SK-MEL-5 (cell line): ENCODE results near the gene ELOVL6. TPM values are rescaled to one million over a fixed set of nuclear protein-coding genes. Genes with fewer than 3 reads are reported as not detected.
A peak's percentile ranks its signal among the peaks of the same experiment; 100 is the strongest.
"Not testable (repeated sequence)": the region's sequence is repeated elsewhere in the genome, so short reads cannot be mapped to it uniquely, and the experiment has no call there.

ENCODE experiments used
- DNase-seq: peaks from one replicate; pipeline ENCODE4 v3.0.0-alpha.2; 2016; ENCODE audit warnings: low read depth, low spot score
- in situ Hi-C: cut with HindIII; loops from 2 replicates; pipeline ENCODE4 v1.10.0; 2016; ENCODE audit warnings: low sequenced_read_pairs, high pct_unique_total_duplicates, low pct_unique_long_range_greater_than_20kb
- total RNA-seq: library from RNA; depleted of rRNA; stranded (reverse); fragments of >200 nt; shearing (Covaris generic); gene quantifications from 2 replicates; pipeline ENCODE4 v1.2.3, GENCODE V29; 2014

Gene ELOVL6
- total RNA-seq, 1 experiment from 2014 or later, result 7.8 TPM

DNA sequence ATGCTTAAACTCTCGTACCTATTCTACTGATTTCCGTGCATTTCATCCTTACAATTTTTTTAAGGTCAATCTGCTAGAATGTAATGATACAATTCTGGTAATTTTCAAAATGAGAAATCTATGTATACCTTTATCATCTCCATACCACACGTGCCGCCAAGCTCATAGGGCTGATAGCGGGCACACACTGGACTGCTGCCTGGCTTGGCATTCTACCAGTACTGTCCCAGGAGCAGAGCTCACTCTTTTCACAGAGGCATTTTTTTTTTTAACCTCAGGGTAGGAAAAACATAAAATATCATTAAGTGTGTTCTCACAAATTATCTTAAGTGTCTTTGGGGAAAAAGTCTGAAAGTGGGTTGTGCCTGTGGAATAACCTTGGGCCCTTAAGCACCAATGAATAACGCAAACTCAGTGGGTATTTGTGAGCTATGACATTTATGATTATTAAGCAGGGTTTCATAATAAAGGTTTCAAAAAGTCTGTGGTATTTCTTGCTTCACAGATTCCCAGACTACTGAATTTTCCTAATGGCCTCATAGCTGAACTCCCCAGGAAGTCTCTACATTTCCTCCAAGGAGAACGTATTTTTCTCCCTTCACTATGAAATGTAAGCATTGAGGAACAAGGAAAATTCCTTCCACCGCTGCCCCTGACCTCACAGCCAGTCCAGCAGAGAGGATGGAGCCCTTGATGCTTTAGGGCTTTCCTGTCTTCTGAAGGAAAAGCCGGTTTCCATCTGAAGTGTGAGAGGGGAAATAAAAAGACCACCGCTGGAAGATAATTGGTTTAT is 125.2 kb downstream of the ELOVL6 start:
- DNase-seq, result no peak
- in situ Hi-C loops, result no loop called here

DNA sequence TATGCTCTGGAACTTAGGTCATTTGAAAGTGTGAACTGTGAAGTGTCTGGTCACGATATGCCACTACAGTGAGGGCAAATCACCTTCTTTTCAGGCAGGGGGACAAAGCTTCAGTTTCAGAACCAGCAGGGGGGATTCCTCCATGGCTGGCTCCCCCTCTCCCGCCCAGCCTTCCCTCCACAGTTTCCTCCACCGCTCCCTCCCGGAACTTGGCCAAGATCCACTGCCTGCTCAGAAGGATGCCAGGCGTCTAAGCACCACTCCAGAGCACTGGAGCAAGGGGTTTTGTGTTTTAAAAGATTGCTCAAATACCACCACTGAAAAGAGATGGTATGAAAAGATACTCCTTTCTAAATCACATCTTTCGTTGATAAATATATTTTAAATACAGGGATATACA is 126.9 kb downstream of the ELOVL6 start:
- DNase-seq, result no peak
- in situ Hi-C loops, result no loop called here

- DNase-seq, result no peak
- in situ Hi-C loops, result no loop called here
These were observed 130.2 kb downstream of the ELOVL6 start for GRCh38 chr4:110068248-110068647.

- DNase-seq, result no peak
- in situ Hi-C loops, result no loop called here
These were observed 133.5 kb downstream of the ELOVL6 start for GRCh38 chr4:110064934-110065333.

DNA sequence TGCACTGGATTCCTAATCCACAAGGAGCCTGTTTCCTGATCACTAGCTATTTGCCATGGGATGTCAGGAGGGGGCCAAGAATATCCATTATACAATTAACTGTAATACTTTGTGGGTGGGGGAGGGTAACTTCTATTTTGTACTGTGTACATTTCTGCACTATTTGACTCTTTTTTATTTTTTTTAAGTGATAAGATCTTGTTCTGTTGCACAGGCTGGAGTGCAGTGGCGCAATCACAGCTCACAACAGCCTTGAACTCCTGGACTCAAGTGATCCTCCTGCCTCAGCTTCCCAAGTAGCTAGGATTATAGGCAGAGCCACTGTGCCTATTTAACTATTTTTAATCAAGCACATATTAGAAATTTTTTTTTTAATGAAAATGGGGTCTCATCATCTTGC is 134.1 kb downstream of the ELOVL6 start:
- DNase-seq, result no peak
- in situ Hi-C loops, result no loop called here

- no peak for DNase-seq
- in situ Hi-C loops, result no loop called here
These were observed 136.2 kb downstream of the ELOVL6 start for GRCh38 chr4:110062166-110062565.

DNA sequence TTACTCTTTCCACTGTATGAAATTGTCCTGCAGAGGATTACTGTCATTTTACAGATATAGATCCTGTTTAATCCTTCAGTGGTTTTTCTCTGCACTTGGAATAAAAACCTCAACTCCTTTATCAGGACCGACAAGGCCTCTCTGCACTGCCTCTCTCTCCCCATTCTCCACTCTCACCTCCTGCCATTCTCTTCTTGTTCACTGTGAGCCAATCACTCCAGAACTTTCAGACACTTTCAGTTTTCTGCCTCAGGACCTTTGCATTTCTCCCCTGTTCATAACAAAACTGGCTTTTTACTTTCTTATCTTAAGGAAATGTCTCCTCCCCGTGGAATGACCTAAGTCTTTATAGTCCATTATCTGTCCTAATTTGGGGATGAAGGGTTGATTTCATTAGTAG is 137.3 kb downstream of the ELOVL6 start:
- in situ Hi-C loops, result no loop called here

DNA sequence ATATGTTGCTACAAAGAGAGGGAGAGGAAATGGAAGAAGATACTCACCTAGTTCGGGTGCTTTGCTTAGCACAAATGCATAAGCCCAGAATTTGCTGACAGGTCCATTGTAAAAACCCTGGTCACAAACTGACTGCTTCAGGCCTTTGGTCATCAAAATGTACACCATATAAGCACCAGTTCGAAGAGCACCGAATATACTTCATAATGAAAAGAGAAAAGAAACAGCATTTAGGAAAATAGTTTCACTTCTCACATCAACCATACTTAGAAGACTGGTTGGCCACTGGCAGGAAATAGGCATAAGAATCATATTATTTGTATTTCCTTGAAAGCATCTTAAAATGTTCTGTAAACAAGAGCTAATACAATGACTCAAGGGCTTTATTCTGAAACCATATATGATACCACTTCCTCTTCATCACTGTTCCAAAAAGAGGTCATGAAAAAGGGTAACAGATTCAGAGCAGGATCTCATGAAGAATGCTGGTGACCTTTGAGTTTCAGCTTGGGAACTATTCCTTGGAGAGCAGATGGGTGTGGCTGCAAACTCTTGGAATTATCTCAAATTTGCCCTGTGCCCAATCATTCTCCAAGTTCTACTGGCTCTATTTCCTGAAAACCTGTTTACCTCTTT is 138.7 kb downstream of the ELOVL6 start:
- in situ Hi-C loops, result no loop called here
- DNase-seq, result no peak

More for the DNA sequence above, 137.3 kb downstream of the ELOVL6 start:
- no peak for DNase-seq

DNA sequence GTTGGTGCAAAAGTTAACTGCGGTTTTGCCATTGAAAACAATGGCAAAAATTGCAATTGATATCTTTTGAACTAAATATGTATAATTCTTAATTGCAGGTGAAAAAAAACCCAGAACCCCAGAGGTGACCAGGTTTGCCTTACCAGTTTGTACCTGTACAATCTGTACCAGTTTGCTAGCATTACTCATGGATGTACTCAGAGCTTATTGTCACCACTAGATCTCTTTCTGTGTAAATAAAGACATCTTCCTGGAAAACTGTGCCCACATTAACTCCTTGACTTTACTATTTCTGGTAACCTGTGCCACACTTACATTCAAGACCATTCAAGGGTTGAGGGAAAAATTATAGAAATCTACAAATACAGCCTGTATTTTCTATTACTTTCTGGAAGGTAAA is 139.7 kb downstream of the ELOVL6 start:
- in situ Hi-C loops, result no loop called here
- no peak for DNase-seq

DNA sequence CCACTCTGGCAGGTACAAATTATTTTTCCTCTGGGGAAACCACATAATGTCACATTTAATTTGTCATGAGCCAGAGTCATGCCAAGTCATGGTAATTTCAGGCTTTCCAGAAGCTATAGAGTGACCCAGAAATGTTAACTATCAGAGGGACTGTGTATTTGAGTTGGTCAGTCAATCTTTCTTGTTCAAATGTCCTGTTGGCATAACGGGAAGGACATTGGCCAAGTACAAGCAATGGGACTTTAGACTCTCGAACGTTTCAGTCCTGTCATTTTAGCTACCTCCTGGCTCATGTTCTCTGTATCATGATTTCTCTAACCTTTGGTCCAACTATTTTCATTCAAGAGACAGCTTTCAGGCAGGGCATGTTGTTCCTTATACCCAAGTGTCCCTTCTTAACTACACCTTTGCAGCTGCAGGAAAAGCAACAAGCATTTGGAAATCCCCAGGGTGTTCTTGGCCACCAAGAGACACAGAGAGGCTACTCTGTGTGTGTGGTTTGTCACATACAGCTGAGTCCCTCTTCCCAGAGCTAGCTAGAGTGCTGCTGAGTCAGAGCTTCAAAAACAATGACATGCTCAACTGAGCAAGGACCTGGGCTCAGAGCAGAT is 143.2 kb downstream of the ELOVL6 start:
- in situ Hi-C loops, result no loop called here
- no peak for DNase-seq

DNA sequence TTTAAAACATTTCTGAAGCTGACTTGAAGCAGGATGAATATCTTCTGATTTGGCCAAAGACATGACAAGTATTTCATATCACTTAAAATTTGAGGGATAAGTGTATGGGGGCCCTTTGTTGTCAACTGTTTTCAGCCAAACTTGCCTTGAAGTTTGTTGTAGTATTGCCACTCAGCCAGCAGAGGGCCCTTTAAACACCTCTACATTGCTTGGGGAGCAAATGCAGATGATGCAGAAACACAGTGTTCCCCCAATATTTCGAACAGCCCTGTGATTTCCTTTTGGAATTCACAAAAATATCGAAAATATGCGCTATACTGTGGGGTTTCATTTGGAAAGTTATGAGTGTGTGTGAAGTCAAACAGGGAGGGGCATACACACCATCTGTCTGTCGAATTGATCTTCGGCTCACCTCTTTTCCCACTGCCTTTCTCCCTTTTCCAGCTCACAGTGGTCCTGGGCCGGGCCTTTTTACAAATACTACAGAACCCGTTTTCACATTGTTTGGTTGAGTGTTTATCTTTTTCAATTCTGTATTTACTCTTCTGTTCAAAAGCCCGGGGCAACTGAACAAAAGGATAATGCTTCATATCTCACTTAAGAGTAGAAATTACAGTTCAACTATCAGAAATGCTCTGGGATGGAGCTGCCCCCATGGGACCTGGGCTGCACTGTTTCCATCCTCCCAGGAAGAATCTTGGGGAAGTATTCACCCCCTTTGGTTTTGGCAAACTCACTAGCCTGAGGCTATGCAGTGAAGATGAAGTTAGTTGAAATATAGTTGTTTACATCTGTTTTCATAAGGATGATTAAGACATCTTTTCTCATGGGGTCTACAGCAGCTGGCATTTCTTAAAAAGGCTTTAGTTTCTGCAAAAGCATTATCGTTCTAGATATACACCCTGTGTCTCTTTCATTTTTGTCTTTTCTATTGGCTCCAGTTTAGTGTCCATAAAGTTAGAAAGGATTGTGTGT is 148.2 kb downstream of the ELOVL6 start:
- in situ Hi-C loops, result no loop called here
- peak; percentile 43 for DNase-seq

DNA sequence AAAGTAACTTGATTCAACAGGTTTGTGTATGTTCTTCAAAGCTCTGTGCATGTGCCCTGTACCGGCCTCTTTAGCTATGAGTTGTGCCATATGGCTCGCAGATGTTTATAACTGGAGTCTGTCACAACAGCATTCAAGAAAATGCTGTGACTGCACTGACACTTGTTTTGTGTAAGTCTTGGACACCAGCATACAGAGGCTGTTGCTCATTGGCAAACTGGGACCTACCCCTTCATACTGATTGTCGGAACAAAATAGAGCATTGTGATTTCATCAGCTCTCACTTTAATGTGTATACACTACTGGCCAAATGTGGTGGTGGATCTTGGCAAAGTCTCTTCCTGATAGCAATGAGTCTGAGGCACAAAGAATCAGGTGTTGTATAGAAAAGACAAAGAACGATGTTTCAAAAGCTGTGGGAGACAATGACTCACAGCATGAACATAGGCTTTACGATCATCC is 151.8 kb downstream of the ELOVL6 start:
- in situ Hi-C loops, result no loop called here
- DNase-seq, result no peak

GRCh38 chr4:110042545-110043517 is 155.6 kb downstream of the ELOVL6 start:
- in situ Hi-C loops, result no loop called here

GRCh38 chr4:110041735-110042134 is 156.7 kb downstream of the ELOVL6 start:
- DNase-seq, result no peak
- in situ Hi-C loops, result no loop called here

More at GRCh38 chr4:110042545-110043517, 155.6 kb downstream of the ELOVL6 start:
- DNase-seq, result peak; percentile 2

- DNase-seq, in situ Hi-C loops: not testable (repeated sequence)
These were observed 159.3 kb downstream of the ELOVL6 start for GRCh38 chr4:110039164-110039563.

- no peak for DNase-seq
- in situ Hi-C loops, result no loop called here
These were observed 164.4 kb downstream of the ELOVL6 start for GRCh38 chr4:110034026-110034393.
